GM19397 (cell line): Measurements from ENCODE around the gene PSENEN.
A peak's percentile ranks its signal among the peaks of the same experiment; 100 is the strongest.

ENCODE experiments used
- ATAC-seq: cut with Tn5 transposase; IDR thresholded peaks from one replicate; pipeline ENCODE4 v1.9.1; 2021; ENCODE audit warnings: mild to moderate bottlenecking, moderate library complexity; ENCODE audit not compliant: unreplicated experiment

Gene PSENEN

DNA sequence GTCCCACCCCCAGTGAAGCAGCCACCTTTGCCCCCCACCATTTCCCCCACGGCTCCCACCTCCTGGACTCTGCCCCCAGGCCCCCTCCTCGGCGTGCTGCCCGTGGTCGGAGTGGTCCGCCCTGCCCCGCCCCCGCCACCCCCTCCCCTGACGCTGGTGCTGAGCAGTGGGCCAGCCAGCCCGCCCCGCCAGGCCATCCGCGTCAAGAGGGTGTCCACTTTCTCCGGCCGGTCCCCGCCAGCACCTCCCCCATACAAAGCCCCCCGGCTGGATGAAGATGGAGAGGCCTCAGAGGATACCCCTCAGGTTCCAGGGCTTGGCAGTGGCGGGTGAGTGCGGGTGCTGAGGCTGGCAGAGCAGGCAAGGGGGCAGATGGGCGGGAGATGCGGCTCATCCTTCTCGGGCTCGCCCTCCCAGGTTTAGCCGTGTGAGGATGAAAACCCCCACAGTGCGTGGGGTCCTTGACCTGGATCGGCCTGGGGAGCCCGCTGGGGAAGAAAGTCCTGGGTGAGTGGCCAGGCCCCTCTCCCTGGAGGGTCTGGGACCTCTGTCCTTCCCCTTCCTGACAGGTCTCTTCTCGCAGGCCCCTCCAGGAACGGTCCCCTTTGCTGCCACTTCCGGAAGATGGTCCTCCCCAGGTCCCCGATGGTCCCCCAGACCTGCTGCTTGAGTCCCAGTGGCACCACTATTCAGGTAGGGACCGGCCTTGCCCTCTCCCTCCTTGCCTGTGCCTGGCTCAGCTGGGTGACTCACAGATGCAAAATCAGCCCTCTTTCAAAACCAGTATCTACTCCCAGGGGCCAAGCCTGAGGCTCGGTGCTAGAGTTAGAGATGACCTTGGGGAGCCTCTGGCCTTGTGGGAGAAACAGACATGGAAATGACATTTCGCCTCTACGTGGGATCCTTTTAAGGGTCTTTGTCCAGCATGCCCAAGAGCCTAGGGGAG, 12.0 kb upstream of the PSENEN start:
- ATAC-seq: no peak

DNA sequence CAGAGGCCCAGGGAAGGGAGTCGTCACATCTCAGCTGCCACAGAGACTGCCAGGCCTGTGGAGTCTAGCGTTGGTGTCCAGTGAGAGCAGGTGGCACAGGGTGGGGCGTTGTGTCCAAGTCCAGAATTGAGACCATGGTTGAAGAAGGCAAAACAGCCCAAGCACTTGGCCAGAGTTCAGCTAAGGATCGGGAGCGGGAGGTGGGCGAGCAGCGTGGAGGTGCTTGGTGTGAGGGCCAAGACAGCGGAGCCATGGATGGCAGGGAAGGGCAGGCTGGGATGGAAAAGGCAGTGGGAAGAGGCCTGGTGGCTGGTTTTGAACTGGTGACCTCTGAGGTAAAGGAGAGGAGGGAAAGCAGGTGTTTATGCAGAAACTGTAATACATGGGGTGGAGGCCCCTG, 11.2 kb upstream of the PSENEN start:
- ATAC-seq: no peak

DNA sequence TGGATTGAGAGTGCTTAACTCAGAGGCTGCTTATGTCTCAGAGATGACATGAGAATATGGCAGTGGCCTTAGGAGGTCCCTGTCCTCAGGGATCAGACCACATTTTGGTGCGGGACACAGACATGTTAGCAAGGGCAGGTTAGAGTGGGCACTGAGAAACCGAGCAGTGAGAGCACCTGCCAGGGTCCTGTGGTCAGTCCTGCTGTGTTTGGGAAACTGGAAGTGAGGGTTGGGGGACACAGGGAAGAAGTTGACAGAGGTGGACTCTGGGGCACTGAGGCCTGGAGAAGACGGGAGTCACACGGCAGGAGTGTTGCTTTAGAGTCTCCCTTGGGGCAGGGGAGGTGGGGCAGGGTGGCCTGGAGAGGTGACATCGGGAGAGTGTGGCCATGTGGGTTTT, 10.6 kb upstream of the PSENEN start:
- no peak for ATAC-seq

DNA sequence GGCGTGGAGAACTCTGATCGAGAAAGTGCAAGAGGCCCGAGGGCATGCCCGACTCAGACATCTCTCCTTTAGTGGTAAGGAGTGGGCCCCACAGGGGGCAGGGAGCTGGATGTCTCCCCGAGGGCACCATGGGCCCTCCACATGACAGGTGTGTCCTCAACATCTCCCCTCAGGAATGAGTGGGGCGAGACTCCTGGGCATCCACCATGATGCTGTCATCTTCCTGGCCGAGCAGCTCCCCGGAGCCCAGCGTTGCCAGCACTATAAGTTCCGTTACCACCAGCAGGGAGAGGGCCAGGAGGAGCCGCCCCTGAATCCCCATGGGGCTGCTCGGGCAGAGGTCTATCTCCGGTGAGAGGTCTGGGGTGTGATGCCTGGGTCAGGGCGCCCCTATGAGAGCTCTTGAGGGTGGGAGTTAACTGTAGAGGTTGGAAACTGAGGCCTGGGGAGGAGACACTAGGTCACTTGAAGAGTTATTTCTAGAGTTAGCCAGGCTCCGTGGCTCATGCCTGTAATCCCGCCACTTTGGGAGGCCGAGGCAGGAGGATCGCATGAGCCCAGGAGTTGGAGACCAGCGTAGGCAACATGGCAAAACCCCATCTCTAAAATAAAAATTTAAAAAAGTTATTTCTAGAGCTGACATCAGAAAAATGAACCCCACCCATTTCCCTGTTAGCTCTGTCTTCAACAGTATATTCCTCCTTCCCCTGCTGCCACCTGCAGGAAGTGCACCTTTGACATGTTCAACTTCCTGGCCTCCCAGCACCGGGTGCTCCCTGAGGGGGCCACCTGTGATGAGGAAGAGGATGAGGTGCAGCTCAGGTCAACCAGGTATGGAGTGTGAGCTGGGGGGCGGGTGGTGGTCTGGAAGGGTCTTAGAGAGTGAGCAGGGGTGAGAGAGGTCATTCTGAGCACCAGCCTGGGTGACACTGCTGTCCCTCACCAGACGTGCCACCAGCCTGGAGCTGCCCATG, 8.3 kb upstream of the PSENEN start:
- no peak for ATAC-seq

DNA sequence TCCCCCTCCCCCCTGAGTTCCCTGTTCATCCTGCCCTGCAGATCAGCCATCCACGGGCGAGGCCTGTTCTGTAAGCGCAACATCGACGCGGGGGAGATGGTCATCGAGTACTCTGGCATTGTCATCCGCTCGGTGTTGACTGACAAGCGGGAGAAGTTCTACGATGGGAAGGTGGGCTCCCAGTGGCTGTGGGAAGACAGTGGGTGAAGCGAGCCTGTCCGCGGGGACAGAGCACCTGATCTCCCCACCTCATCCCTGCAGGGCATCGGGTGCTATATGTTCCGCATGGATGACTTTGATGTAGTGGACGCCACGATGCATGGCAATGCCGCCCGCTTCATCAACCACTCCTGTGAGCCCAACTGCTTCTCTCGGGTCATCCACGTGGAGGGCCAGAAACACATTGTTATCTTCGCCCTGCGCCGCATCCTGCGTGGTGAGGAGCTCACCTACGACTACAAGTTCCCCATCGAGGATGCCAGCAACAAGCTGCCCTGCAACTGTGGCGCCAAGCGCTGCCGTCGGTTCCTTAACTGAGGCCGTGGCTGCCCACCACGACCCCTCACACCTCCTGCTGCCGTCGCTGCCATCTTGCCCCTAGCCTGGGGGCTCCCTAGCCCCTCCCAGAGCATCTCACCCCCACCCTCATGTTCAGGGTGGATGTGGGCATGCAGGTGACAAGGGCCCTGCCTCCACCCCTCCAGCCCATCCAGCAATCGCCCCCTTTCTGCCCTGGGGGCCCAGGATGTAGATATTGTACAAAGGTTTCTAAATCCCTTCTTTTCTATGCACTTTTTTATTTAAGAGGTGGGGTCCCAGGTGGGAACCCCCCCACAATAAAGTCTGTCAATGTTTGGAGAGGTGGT, 7.2 kb upstream of the PSENEN start:
- ATAC-seq: no peak

DNA sequence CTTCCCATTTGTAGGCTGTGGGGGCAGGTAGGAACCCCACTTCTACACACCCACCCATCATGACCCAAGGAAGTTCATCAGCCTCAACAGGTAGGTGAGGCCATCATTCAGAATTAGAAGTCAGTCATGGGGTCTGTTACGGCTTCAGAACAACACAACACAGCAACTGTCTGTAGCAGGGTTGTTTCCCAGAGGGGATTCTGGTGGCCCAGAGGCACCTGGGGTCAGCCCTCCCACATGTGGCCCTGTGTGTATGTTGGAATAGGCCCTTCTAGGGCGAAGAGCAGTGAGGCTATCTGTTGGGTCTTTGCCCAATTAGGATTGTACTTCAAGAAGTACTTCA, 6.6 kb upstream of the PSENEN start:
- ATAC-seq: no peak

DNA sequence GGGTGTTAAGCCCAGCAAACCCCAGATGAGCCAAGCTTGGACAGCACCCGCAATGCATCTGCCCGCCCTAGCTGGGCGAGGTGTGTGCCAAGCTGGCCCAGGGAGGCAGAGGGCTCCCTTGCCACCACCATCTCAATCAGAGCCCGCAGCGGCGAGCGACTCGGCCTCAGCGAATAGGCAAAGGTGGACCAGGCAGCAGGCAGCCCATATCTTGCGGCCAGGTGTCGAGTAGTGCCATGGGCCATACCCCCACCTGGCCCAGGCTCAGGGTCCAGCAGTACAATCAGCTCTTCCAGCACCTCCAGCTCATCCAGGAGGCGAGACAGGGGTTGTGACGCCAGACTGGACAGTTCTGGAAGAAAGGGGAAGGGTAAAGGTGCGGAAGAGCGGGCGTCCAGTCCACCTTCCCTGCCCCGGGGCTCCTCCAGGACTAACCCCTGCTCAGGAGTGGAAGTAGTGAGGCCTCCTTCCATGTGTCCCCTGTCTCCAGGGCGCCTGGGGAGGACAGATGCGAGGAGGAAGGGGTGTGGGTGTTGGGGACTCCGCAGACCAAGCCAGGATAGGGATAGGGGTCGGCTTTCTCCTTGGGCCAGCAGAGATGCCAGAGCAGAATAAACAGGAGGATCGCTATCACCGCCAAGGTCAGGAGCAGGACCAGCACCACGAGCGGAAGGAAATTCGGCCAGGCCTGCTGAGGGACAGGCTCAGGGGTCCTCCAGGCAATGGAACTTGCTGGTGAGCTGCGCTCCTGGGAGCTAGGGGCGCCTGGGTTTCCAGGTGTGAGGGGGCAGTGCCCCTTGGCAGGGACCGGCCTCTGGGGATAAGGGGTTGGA, 6.0 kb upstream of the PSENEN start:
- ATAC-seq: no peak

DNA sequence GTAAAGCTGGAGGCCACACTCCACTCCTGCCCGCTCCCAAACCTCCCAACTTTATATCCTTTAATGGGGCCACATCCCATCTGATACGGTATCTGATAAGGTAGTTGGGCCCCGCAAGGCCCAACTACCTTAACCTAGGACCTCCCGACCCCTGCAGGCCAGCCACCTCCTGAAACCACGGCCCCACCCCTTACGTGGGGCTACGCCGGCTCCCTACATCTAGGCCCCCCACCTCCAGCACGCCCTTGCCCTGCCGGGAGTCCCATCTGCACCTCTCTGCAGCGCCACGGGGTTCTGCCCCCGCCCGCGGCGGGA, 5.4 kb upstream of the PSENEN start:
- peak; percentile 9 for ATAC-seq

- peak; percentile 60 for ATAC-seq
These were observed 4.8 kb upstream of the PSENEN start for GRCh38 chr19:35740423-35741202.

DNA sequence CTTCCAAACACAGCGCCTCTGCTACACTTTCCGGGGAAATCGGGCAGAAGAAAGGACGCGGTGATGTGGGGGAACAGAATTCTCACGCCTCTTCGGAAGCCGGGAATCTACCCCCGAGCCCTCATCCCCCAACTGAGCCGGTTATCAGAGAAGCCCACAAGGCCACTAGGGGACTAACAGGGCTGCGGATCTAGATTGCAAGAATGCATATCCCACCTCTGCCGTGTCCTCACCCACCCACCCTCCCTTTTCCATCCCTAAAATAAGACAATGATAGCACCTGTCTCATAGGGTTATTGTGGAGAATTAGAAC, 4.3 kb upstream of the PSENEN start:
- no peak for ATAC-seq

DNA sequence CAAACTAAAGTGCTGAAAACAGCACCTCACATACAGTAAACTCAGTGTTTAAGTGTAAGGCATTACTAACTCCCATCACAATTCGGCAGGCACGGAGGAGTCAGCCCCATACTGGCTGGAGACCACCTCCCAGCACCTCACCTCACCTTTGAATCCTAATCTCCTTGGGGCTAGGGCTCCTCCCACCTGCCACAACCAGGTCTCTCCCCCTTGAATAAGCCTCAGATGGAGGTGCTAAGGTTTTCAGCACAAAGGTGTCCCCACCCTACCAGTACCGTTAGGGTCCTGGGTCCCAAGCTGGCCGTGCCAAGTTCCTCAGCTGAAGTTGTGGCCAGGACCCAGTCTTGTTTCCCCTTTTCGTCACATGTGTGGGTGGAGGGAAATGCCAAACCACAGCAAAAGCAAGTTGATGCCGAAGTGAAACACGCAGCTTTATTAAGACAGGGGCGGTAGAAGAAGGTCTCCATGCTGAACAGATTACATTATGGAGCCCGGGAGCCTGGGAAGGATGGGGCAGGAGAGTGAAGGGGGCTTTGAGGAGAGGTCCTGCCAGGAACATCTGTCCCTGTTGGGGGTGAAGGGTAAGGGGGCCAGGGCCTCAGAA, 3.2 kb upstream of the PSENEN start, which contains the start of gene IGFLR1:
Gene IGFLR1, minus strand, starts transcription at position 332 of the 604 bp plus-strand sequence. CDS start 1,272 bp downstream, outside the sequence.
- no peak for ATAC-seq

DNA sequence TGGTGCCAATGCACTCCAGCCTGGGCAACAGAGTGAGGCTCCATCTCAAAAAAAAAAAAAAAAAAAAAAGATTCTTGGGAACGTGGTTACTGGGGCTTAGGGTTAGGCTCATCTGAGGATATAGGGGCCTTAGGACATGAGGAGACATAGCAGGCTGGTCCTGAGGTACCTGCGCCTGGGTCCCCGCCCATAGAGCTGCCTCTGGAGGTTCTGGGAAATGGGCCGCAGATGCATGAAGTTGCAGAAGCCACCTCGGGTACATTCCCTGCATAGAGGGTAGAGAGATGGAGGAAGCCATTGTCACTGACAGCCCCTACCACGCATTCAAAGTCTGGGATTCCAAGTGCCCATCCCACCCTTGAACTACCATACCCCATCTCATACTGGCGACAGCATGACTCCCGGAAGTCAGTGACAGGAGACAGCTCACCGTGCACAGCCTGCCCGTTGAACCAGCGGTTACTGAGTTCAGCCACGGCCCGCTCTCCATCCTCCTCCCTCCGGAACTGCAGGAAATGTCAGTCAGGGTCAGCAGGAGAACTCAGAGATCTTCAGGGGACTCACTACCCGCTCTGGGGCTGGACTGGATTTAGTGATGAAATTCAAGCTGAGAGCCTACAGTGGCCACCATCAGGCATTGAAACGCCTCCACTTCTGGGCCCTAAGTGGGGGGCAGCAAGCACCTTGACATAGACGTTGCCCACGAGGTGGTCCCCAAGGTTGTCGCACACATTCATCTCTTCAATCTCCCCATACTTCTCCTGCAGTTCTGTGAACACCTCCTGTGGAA, 1.6 kb upstream of the PSENEN start:
- ATAC-seq: no peak

- peak; percentile 31 for ATAC-seq
These were observed 772 bp upstream of the PSENEN start for GRCh38 chr19:35744430-35745327.

- no peak for ATAC-seq
These were observed 624 bp downstream of the PSENEN start for GRCh38 chr19:35746087-35746462.

- no peak for ATAC-seq
These were observed 1.1 kb downstream of the PSENEN start for GRCh38 chr19:35746531-35746930.

DNA sequence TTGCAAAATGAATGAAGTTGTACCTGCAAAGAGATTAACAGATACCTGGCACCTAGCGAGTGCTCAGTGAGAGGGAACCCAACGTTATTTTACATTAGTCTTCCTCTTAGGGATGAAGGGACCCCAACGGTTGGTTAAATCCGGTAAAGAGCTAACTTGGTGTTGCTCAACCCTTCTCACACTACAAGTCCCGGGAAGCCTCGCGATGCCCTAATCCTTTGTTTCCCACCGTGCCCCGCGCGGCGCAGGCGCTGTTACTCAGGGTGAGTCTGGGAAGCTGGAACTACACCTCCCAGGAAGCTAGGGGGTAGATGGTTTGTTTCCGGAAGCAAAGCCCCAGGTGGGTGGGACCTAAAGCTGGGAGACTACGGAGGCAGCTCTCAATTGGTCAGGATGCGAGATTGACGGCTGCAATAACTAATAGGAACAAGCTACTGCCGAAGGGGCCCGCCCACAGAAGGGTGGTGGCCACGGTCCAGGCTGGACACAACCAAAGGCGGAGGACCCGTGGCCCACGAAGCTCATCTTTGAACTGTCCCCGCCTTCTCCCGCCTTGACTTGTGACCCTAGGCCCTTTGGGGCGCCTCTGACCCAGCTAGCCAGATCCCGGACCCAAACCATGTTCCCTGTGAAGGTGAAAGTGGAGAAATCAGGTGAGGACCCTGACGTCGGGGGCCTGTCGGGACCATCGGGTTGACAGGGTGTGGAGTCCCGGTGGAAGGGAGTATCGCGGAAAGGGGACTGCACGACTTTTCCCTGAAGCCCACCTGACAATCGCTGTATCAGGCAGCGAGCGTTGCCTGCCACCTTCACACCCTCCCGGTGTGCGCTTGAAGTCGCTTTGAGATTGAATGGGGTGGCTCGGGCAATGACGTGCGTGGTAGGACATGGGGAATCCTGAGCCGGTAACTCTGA, 2.9 kb downstream of the PSENEN start, which contains the start of gene LIN37:
Gene LIN37, plus strand, starts transcription at position 471 of the 915 bp plus-strand sequence. Its CDS starts 149 bp downstream, at position 620.
- ATAC-seq: peak; percentile 56
